Measurements from ENCODE around the gene LRRC14B. TPM values are rescaled to one million over a fixed set of nuclear protein-coding genes. Genes with fewer than 3 reads are reported as not detected.

Gene LRRC14B
- total RNA-seq, 6 experiments from 2014 or later: not detected

- peaks cover 0 to 8% (median 3%) of the 10 kb centered on the region in 4 donors for H3K36me3 ChIP-seq
- no peaks in the 10 kb centered on the region for H3K4me1 ChIP-seq
- no peak overlapping the region for H3K4me3 ChIP-seq
- TF ChIP-seq CTCF (IDR thresholded peaks at IDR 0.05) (no peak), POLR2A (IDR thresholded peaks at IDR 0.05) (no peak)
- intact Hi-C loops (cut with DNase I): no loop called here
- WGBS (ENCODE audit: insufficient coverage, low coverage, low lambda C conversion rate, missing lambda C conversion rate): 98% methylated on average over 6 of the region's 8 CpGs
- peak in 1 of 3 donors; percentile 23 for DNase-seq
- no peak overlapping the region for H3K27ac ChIP-seq
- no peaks in the 10 kb centered on the region for H3K9me3 ChIP-seq
- H3K27me3 ChIP-seq: no peaks in the 10 kb centered on the region
- ATAC-seq: no peak
Observed at GRCh38 chr5:201672-202071, 10.4 kb downstream of the LRRC14B start.

- Histone ChIP-seq H3K36me3 (peaks cover 0 to 8% (median 3%) of the 10 kb centered on the region in 4 donors), H3K27me3 (no peaks in the 10 kb centered on the region), H3K27ac (no peak overlapping the region), H3K4me3 (no peak overlapping the region), H3K4me1 (no peaks in the 10 kb centered on the region), H3K9me3 (no peaks in the 10 kb centered on the region)
- 83% methylated on average over 1 of the region's 26 CpGs for WGBS (ENCODE audit: insufficient coverage, low coverage, low lambda C conversion rate, missing lambda C conversion rate)
- no peak for DNase-seq
- TF ChIP-seq CTCF (IDR thresholded peaks at IDR 0.05) (no peak), POLR2A (IDR thresholded peaks at IDR 0.05) (no peak)
- intact Hi-C loops (cut with DNase I): no loop called here
- ATAC-seq: no peak
Observed at GRCh38 chr5:203246-203930, 12.1 kb downstream of the LRRC14B start.

DNA sequence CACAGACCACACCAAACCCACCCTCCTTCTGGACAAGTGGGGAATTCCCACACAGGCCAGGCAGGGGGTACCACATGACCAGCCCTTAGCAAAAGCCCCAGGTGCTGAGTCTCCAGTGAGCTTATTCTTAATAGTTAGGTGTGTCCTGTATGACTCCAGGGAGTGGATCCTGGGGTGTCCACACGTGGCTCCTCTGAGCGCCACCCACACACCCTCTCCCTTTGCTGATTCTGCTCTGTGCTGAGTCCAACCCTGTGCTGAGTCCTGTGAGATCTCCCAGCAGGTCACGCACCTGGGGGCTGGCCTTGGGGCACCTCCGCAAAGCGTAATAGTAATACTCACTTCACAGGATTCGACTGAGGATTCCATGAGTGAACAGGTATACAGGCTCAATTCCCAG lies 12.7 kb downstream of the LRRC14B start:
- no peak for ATAC-seq
- WGBS (ENCODE audit: insufficient coverage, low coverage, low lambda C conversion rate, missing lambda C conversion rate): 80% methylated on average over 4 of the region's 6 CpGs
- Histone ChIP-seq H3K4me3 (no peak overlapping the region), H3K4me1 (no peaks in the 10 kb centered on the region), H3K27me3 (no peaks in the 10 kb centered on the region), H3K9me3 (no peaks in the 10 kb centered on the region), H3K36me3 (peaks cover 0 to 8% (median 3%) of the 10 kb centered on the region in 4 donors), H3K27ac (no peak overlapping the region)
- intact Hi-C loops (cut with DNase I): no loop called here
- no peak for TF ChIP-seq CTCF (IDR thresholded peaks at IDR 0.05)
- TF ChIP-seq POLR2A (IDR thresholded peaks at IDR 0.05): no peak
- peak in 1 of 3 donors; percentile 20 for DNase-seq

GRCh38 chr5:204462-204861 lies 13.2 kb downstream of the LRRC14B start:
- H3K4me3 ChIP-seq: no peak overlapping the region
- H3K9me3 ChIP-seq: no peaks in the 10 kb centered on the region
- no peaks in the 10 kb centered on the region for H3K4me1 ChIP-seq
- intact Hi-C loops (cut with DNase I): no loop called here
- TF ChIP-seq CTCF (IDR thresholded peaks at IDR 0.05): no peak
- no peak for TF ChIP-seq POLR2A (IDR thresholded peaks at IDR 0.05)
- no peak for ATAC-seq
- no peaks in the 10 kb centered on the region for H3K27me3 ChIP-seq
- peaks cover 0 to 8% (median 3%) of the 10 kb centered on the region in 4 donors for H3K36me3 ChIP-seq
- no peak overlapping the region for H3K27ac ChIP-seq
- no peak for DNase-seq

Data from right lobe of liver (tissue), 6 donors.